HEK293 (cell line): ENCODE data around the gene SMPD3.
A peak's percentile ranks its signal among the peaks of the same experiment; 100 is the strongest.

Experiments
- CTCF ChIA-PET: fragments of 350-600 bp; formaldehyde crosslinking; extraction: SDS; loops from one replicate; lab custom pipeline; 2021; ENCODE audit warnings: antibody characterized with exemption; lab: Yijun Ruan, JAX
- POLR2A ChIA-PET: fragments of 300-600 bp; formaldehyde crosslinking; extraction: SDS; loops from one replicate; lab custom pipeline; 2020; ENCODE audit warnings: antibody characterized with exemption, inconsistent platforms; lab: Yijun Ruan, JAX
- H3K27ac ChIP-seq: fragments of 200-500 bp; sonication (Bioruptor generic); 2 replicates; pipeline ENCODE4 v1.5.1; 2014; ENCODE audit warnings: low read depth, low read length, control low read depth, inconsistent platforms; ENCODE audit errors: extremely low read depth
- H3K36me3 ChIP-seq, 2 experiments: fragments of 200-500 bp in 1 of 2; sonication (Bioruptor generic) in 1 of 2; 1 replicate in 1 of 2; 2 replicates in 1 of 2; pipeline ENCODE4 v1.5.1; 2014 to 2017; ENCODE audit warnings: inconsistent platforms in 2 of 2, low read length in 2 of 2; ENCODE audit not compliant: control insufficient read depth in 2 of 2, insufficient read depth in 1 of 2
- H3K4me1 ChIP-seq: fragments of 200-500 bp; sonication (Bioruptor generic); 2 replicates; pipeline ENCODE4 v1.5.1; 2014; ENCODE audit warnings: mild to moderate bottlenecking, low read length, inconsistent platforms; ENCODE audit not compliant: control insufficient read depth, insufficient read depth
- H3K4me3 ChIP-seq: 2 replicates; pipeline ENCODE4 v1.5.1; 2011; ENCODE audit warnings: low read depth, mild to moderate bottlenecking, control low read depth, low read length, moderate library complexity
- H3K9me3 ChIP-seq: fragments of 200-500 bp; sonication (Bioruptor generic); 2 replicates; pipeline ENCODE4 v1.5.1; 2014; ENCODE audit warnings: low read depth, low read length, inconsistent platforms; ENCODE audit not compliant: control insufficient read depth, insufficient read depth
- BCL6B ChIP-seq: fragments of 450-650 bp; formaldehyde crosslinking; IDR thresholded peaks from 2 replicates; pipeline ENCODE4 v1.5.1; 2017; ENCODE audit warnings: missing biosample characterization, missing genetic modification characterization
- GFI1B ChIP-seq: fragments of 450-650 bp; formaldehyde crosslinking; IDR thresholded peaks from 2 replicates; pipeline ENCODE4 v1.5.1; 2016; ENCODE audit warnings: missing biosample characterization, missing genetic modification characterization
- KLF1 ChIP-seq: fragments of 450-650 bp; formaldehyde crosslinking; IDR thresholded peaks from 2 replicates; pipeline ENCODE4 v1.5.1; 2016; ENCODE audit warnings: missing biosample characterization, missing genetic modification characterization
- SCRT1 ChIP-seq: fragments of 450-650 bp; formaldehyde crosslinking; IDR thresholded peaks from 2 replicates; pipeline ENCODE4 v1.5.1; 2016; ENCODE audit warnings: missing biosample characterization, missing genetic modification characterization, borderline replicate concordance
- SP3 ChIP-seq: fragments of 450-650 bp; formaldehyde crosslinking; IDR thresholded peaks from 2 replicates; pipeline ENCODE4 v1.5.1; 2016; ENCODE audit warnings: missing biosample characterization, missing genetic modification characterization
- TRIM28 ChIP-seq: IDR thresholded peaks from 2 replicates; pipeline ENCODE4 v1.6.1; 2011; ENCODE audit warnings: low read length, control low read depth, borderline replicate concordance
- WT1 ChIP-seq: fragments of 450-650 bp; formaldehyde crosslinking; IDR thresholded peaks from 2 replicates; pipeline ENCODE4 v1.5.1; 2016; ENCODE audit warnings: missing biosample characterization, missing genetic modification characterization
- YY2 ChIP-seq: fragments of 450-650 bp; formaldehyde crosslinking; IDR thresholded peaks from 2 replicates; pipeline ENCODE4 v1.5.1; 2016; ENCODE audit warnings: missing biosample characterization, missing genetic modification characterization
- ZFHX2 ChIP-seq: fragments of 450-650 bp; formaldehyde crosslinking; conservative IDR thresholded peaks from 2 replicates; pipeline ENCODE4 v1.5.1; 2016; ENCODE audit warnings: missing biosample characterization, missing genetic modification characterization
- ZFP37 ChIP-seq: fragments of 450-650 bp; formaldehyde crosslinking; IDR thresholded peaks from 2 replicates; pipeline ENCODE4 v1.5.1; 2016; ENCODE audit warnings: missing biosample characterization, missing genetic modification characterization
- ZIC2 ChIP-seq: fragments of 450-650 bp; formaldehyde crosslinking; IDR thresholded peaks from 2 replicates; pipeline ENCODE4 v1.5.1; 2016; ENCODE audit warnings: missing biosample characterization, missing genetic modification characterization
- ZNF10 ChIP-seq: fragments of 450-650 bp; formaldehyde crosslinking; IDR thresholded peaks from 2 replicates; pipeline ENCODE4 v1.5.1; 2017; ENCODE audit warnings: missing biosample characterization, missing genetic modification characterization
- ZNF157 ChIP-seq: fragments of 450-650 bp; formaldehyde crosslinking; IDR thresholded peaks from 2 replicates; pipeline ENCODE4 v1.5.1; 2016; ENCODE audit warnings: missing biosample characterization, missing genetic modification characterization
- ZNF2 ChIP-seq: fragments of 450-650 bp; formaldehyde crosslinking; IDR thresholded peaks from 2 replicates; pipeline ENCODE4 v1.5.1; 2016; ENCODE audit warnings: missing biosample characterization, missing genetic modification characterization
- ZNF302 ChIP-seq: fragments of 450-650 bp; formaldehyde crosslinking; IDR thresholded peaks from 2 replicates; pipeline ENCODE4 v1.5.1; 2016; ENCODE audit warnings: missing biosample characterization, missing genetic modification characterization, low read depth
- ZNF341 ChIP-seq: fragments of 450-650 bp; formaldehyde crosslinking; IDR thresholded peaks from 2 replicates; pipeline ENCODE4; 2016; ENCODE audit warnings: low read depth, missing biosample characterization, missing genetic modification characterization
- ZNF366 ChIP-seq: fragments of 450-650 bp; formaldehyde crosslinking; conservative IDR thresholded peaks from 2 replicates; pipeline ENCODE4 v1.5.1; 2016; ENCODE audit warnings: missing biosample characterization, missing genetic modification characterization
- ZNF404 ChIP-seq: fragments of 450-650 bp; formaldehyde crosslinking; IDR thresholded peaks from 2 replicates; pipeline ENCODE4 v1.5.1; 2017; ENCODE audit warnings: missing biosample characterization, missing genetic modification characterization
- ZNF473 ChIP-seq: fragments of 450-650 bp; formaldehyde crosslinking; IDR thresholded peaks from 2 replicates; pipeline ENCODE4 v1.5.1; 2017; ENCODE audit warnings: missing biosample characterization, missing genetic modification characterization
- ZNF510 ChIP-seq: fragments of 450-650 bp; formaldehyde crosslinking; IDR thresholded peaks from 2 replicates; pipeline ENCODE4 v1.5.1; 2018; ENCODE audit warnings: mild to moderate bottlenecking, missing genetic modification characterization, missing biosample characterization; ENCODE audit not compliant: insufficient replicate concordance
- ZNF558 ChIP-seq: fragments of 450-650 bp; formaldehyde crosslinking; IDR thresholded peaks from 2 replicates; pipeline ENCODE4 v1.5.1; 2016; ENCODE audit warnings: missing biosample characterization, missing genetic modification characterization
- ZNF670 ChIP-seq: fragments of 450-650 bp; formaldehyde crosslinking; IDR thresholded peaks from 2 replicates; pipeline ENCODE4 v1.5.1; 2016; ENCODE audit warnings: missing biosample characterization, missing genetic modification characterization, low read depth
- ZNF837 ChIP-seq: fragments of 450-650 bp; formaldehyde crosslinking; IDR thresholded peaks from 2 replicates; pipeline ENCODE4 v1.5.1; 2016; ENCODE audit warnings: missing biosample characterization, missing genetic modification characterization
- ZSCAN30 ChIP-seq: fragments of 450-650 bp; IDR thresholded peaks from 2 replicates; pipeline ENCODE4 v1.5.1; 2018; ENCODE audit warnings: missing biosample characterization, mild to moderate bottlenecking, missing genetic modification characterization, moderate library complexity
- ZSCAN4 ChIP-seq: fragments of 450-650 bp; formaldehyde crosslinking; IDR thresholded peaks from 2 replicates; pipeline ENCODE4 v1.5.1; 2017; ENCODE audit warnings: missing biosample characterization, missing genetic modification characterization

Gene SMPD3

GRCh38 chr16:68488554-68488953, 40.2 kb upstream of the SMPD3 start:
- Histone ChIP-seq H3K4me3 (no peak overlapping the region), H3K27ac (no peak overlapping the region), H3K36me3 (no peaks in the 10 kb centered on the region)
- CTCF ChIA-PET, result no interaction called here
- TF ChIP-seq ZNF366 (tag by site-specific recombination) (no peak), ZNF2 (tag by site-specific recombination) (no peak), ZNF837 (tag by site-specific recombination) (no peak), ZNF670 (tag by site-specific recombination) (no peak), ZNF157 (tag by site-specific recombination) (no peak), BCL6B (tag by site-specific recombination) (no peak), ZSCAN30 (no peak), SCRT1 (no peak), SP3 (tag by site-specific recombination) (no peak), GFI1B (no peak), ZFHX2 (tag by site-specific recombination) (no peak), ZFP37 (tag by site-specific recombination) (no peak), YY2 (no peak), ZNF404 (tag by site-specific recombination) (no peak), TRIM28 (no peak), ZNF558 (no peak)
- TF ChIP-seq, all 188 proteins: peak for 0
- no peaks in the 10 kb centered on the region for H3K4me1 ChIP-seq
- POLR2A ChIA-PET, result no interaction called here
- no peaks in the 10 kb centered on the region for H3K9me3 ChIP-seq

- ChIA-PET POLR2A (no interaction called here), CTCF (interaction anchor here (0.6 to 1.2 kb wide), 3 partner anchors 17 to 147 kb away, joined by 3 to 4 read pairs (median 4); no protein-coding TSS in a partner anchor)
- H3K9me3 ChIP-seq, result no peaks in the 10 kb centered on the region
- H3K4me1 ChIP-seq, result no peaks in the 10 kb centered on the region
- H3K4me3 ChIP-seq, result no peak overlapping the region
- TF ChIP-seq WT1 (tag by site-specific recombination), result no peak
- no peak for TF ChIP-seq ZNF302 (tag by site-specific recombination)
- no peak for TF ChIP-seq ZNF473 (tag by site-specific recombination)
- 0 out of 2 replicates have a peak, but pooled peaks have one; percentile 44 for TF ChIP-seq ZNF341
- no peak for TF ChIP-seq ZNF510 (tag by site-specific recombination)
- no peak for TF ChIP-seq ZNF10
- no peak for TF ChIP-seq ZNF670 (tag by site-specific recombination)
- no peak overlapping the region for H3K27ac ChIP-seq
- H3K36me3 ChIP-seq, result no peaks in the 10 kb centered on the region
These were observed 39.4 kb upstream of the SMPD3 start for GRCh38 chr16:68487669-68488068.

GRCh38 chr16:68487203-68487514, 38.9 kb upstream of the SMPD3 start:
- no peaks in the 10 kb centered on the region for H3K4me1 ChIP-seq
- TF ChIP-seq KLF1, result 0 out of 2 replicates have a peak, but pooled peaks have one; percentile 13
- TF ChIP-seq ZSCAN4 (tag by site-specific recombination), result no peak
- TF ChIP-seq ZIC2 (tag by site-specific recombination), result peak; percentile 18
- H3K27ac ChIP-seq, result no peak overlapping the region
- ChIA-PET CTCF (interaction anchor here (0.6 to 1.7 kb wide), 5 partner anchors 18 to 147 kb away, joined by 3 to 6 read pairs (median 4); no protein-coding TSS in a partner anchor), POLR2A (no interaction called here)
- H3K36me3 ChIP-seq, result no peaks in the 10 kb centered on the region
- no peaks in the 10 kb centered on the region for H3K9me3 ChIP-seq
- no peak overlapping the region for H3K4me3 ChIP-seq
